ENCODE data around the gene UTP4.

- TF ChIP-seq CTCF (IDR thresholded peaks at IDR 0.05; ENCODE audit: extremely low read depth in 1 of 2, insufficient read depth in 1 of 2, low read depth in 1 of 2, low read length in 2 of 2) (no peak), POLR2A (IDR thresholded peaks at IDR 0.05; ENCODE audit: low read depth, low read length) (no peak), POLR2AphosphoS5 (IDR thresholded peaks at IDR 0.05; ENCODE audit: insufficient read depth, low read depth, low read length) (no peak), EZH2 (IDR thresholded peaks at IDR 0.05; ENCODE audit: borderline replicate concordance, low read depth, low read length, severe bottlenecking) (no peak), FOS (IDR thresholded peaks at IDR 0.05; ENCODE audit: borderline replicate concordance, insufficient read depth, low read length) (no peak), MAX (IDR thresholded peaks at IDR 0.05; ENCODE audit: insufficient read depth, insufficient read length) (no peak), GATA2 (IDR thresholded peaks at IDR 0.05; ENCODE audit: insufficient read depth, insufficient read length, low read depth, low read length) (no peak), MYC (IDR thresholded peaks at IDR 0.05; ENCODE audit: low read depth, low read length) (no peak)
Measured at GRCh38 chr16:69130461-69130860, 2.0 kb upstream of the UTP4 start.

All from endothelial cell of umbilical vein (primary cell).